Testis (tissue), 3 donors: ENCODE results near the gene SLC6A6. TPM values are rescaled to one million over a fixed set of nuclear protein-coding genes. Genes with fewer than 3 reads are reported as not detected.

ENCODE experiments used
- DNase-seq: peaks from one replicate; pipeline ENCODE4 v3.0.0-alpha.2; 2019
- H3K27ac ChIP-seq, 2 donors: fragments of 200-600 bp; sonication (generic); one replicate each; pipeline ENCODE4 v1.5.1; 2019
- H3K27me3 ChIP-seq: fragments of 200-600 bp; sonication (generic); one replicate; pipeline ENCODE4 v1.5.1; 2019
- H3K36me3 ChIP-seq: fragments of 200-600 bp; sonication (generic); one replicate; pipeline ENCODE4 v1.5.1; 2017; ENCODE audit warnings: low read depth; ENCODE audit errors: missing control alignments
- H3K4me1 ChIP-seq: fragments of 200-600 bp; sonication (generic); one replicate; pipeline ENCODE4 v1.5.1; 2019
- H3K4me3 ChIP-seq, 2 donors: fragments of 200-600 bp; sonication (generic); one replicate each; pipeline ENCODE4 v1.5.1; 2017 to 2019
- H3K9me3 ChIP-seq: fragments of 200-600 bp; sonication (generic); one replicate; pipeline ENCODE4 v1.5.1; 2017
- POLR2A ChIP-seq: fragments of 450-650 bp; IDR thresholded peaks from one replicate; pipeline ENCODE4 v1.6.1; 2017; ENCODE audit warnings: antibody characterized with exemption, mild to moderate bottlenecking, moderate library complexity
- WGBS, 2 donors: methylation state at CpG; one replicate each; pipeline ENCODE4 v1.1.5; 2018; 5-methylcytosine and 5-hydroxymethylcytosine counted together
- intact Hi-C: fragments of 100-400 bp; cut with DNase I; formaldehyde crosslinking; loops from one replicate; pipeline ENCODE4 v1.15.1; 2023; ENCODE audit warnings: low total_unique reads
- polyA plus RNA-seq: library from polyadenylated mRNA; stranded (reverse); fragments of 350-450 nt; fragmentation: Illumina TruSeq; extraction: RNeasy Lipid Tissue Mini Kit (QIAGEN cat#74804); gene quantifications from one replicate; pipeline ENCODE4 v1.2.3, GENCODE V29; 2014; ENCODE audit warnings: low read depth, low replicate concordance; ENCODE audit not compliant: insufficient read depth
- total RNA-seq, 2 donors: library from RNA; depleted of rRNA; stranded (reverse); fragments of >200 nt; gene quantifications; one replicate each; pipeline ENCODE4 v1.2.3, GENCODE V29; 2016
- TF ChIP-seq, protein P1 (sequence below), 3 experiments: fragments of 450-650 bp in 2 of 3; fragments of 200-600 bp in 1 of 3; sonication (generic) in 1 of 3; IDR thresholded peaks; one replicate each; pipeline ENCODE4 v1.5.1; 2016 to 2019; ENCODE audit warnings: antibody characterized with exemption in 3 of 3, mild to moderate bottlenecking in 2 of 3, moderate library complexity in 1 of 3

The SLC6A6 gene
- total and polyA plus RNA-seq, 3 donors from 2014 or later, result 9.7 to 14.9 (median 13.7) TPM

DNA sequence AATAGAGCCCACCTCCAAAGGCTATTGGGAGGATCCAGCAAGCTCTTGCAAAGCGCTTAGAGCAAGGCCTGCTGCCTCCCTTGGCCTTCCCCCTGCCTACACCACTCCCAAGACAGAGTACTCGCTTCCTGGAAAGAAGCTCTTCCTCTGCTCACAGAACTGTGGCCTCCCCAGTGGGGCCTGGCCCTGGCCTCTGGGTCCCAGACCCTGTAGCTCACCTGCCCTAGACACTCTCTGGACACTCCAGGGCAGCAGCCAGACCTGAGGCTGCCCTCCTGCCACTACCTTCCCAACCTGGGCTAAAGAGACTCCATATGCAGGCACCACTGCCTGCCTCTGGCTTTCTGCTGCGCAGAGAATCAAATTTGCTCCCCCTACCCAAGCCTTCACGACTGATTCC, 87.8 kb downstream of the SLC6A6 start:
- H3K9me3 ChIP-seq, result no peaks in the 10 kb centered on the region
- H3K4me1 ChIP-seq, result peaks cover 8% of the 10 kb centered on the region
- H3K36me3 ChIP-seq, result no peaks in the 10 kb centered on the region
- no peak overlapping the region for H3K27ac ChIP-seq
- WGBS, 2 donors, result 79 to 82% methylated on average over 3 to 4 of the region's 4 CpGs
- no peaks in the 10 kb centered on the region for H3K27me3 ChIP-seq
- intact Hi-C loops, result no loop called here
- TF ChIP-seq POLR2A, result no peak
- TF ChIP-seq, protein P1, sequence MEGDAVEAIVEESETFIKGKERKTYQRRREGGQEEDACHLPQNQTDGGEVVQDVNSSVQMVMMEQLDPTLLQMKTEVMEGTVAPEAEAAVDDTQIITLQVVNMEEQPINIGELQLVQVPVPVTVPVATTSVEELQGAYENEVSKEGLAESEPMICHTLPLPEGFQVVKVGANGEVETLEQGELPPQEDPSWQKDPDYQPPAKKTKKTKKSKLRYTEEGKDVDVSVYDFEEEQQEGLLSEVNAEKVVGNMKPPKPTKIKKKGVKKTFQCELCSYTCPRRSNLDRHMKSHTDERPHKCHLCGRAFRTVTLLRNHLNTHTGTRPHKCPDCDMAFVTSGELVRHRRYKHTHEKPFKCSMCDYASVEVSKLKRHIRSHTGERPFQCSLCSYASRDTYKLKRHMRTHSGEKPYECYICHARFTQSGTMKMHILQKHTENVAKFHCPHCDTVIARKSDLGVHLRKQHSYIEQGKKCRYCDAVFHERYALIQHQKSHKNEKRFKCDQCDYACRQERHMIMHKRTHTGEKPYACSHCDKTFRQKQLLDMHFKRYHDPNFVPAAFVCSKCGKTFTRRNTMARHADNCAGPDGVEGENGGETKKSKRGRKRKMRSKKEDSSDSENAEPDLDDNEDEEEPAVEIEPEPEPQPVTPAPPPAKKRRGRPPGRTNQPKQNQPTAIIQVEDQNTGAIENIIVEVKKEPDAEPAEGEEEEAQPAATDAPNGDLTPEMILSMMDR (IDR thresholded peaks at IDR 0.05), result no peak
- H3K4me3 ChIP-seq, result no peak overlapping the region
- no peak for DNase-seq

DNA sequence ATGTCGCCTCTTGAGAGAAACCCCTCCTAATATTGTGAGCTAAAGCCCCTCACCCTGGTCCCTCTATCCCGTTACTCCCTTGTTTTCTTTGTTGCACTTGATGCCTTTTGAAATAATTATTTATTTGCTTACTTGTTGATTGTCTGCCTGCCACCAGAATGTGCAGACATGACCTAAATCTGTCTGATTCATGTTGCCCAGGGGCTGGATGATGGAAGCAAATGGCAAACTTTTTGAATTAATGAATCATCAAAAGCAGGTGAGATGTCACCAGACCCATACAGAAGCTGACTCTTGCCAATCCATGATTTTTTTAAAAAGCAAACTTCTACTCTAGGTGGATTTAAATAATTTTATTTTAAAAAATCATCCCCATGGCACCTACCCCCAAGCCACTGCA, 88.4 kb downstream of the SLC6A6 start:
- no peak overlapping the region for H3K27ac ChIP-seq
- H3K4me3 ChIP-seq, result no peak overlapping the region
- H3K9me3 ChIP-seq, result no peaks in the 10 kb centered on the region
- no peaks in the 10 kb centered on the region for H3K36me3 ChIP-seq
- 88 to 95% methylated on average over 2 of the region's 2 CpGs for WGBS, 2 donors
- no peaks in the 10 kb centered on the region for H3K27me3 ChIP-seq
- intact Hi-C loops, result no loop called here
- no peak for DNase-seq
- TF ChIP-seq, protein P1 (IDR thresholded peaks at IDR 0.05), result no peak
- TF ChIP-seq POLR2A, result no peak
- peaks cover 8% of the 10 kb centered on the region for H3K4me1 ChIP-seq

DNA sequence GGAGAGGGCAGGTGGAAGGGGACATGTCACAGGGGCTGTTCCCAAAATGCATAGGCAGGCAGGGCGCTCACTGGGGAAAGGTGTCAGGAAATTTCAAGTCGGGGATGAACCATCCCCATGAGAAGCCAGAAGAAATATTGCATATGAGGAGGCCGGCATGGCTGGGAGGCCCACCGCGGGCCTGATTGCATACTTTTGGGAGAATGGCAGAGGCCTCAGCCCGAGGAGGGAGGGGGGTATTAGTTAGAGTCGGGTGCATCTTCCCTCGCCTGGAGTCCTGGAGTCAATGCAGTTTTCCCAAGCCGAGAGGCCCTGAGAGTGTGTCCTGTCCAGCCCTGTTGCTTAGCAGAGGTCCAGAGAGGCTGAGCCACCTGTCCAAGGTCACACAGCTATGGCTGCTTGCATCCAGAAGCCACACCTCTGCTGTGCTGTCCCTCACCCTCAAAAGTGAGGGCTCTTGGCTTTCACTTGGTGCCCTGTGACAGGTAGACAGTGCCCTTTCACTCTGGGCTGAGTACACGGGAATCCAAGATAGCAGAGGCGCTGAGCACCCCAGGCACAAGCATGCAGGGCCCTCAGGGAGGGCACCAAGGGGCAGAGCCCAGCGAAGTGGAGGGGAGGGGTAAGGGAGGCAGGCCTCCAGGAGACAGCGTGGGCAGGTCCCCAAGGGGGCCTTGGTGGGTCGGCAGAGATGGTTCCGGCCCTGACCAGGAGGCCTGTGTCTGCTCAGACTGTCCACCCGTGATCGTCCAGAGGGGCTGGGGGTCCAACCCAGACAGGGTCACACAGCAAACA, 89.2 kb downstream of the SLC6A6 start:
- TF ChIP-seq POLR2A, result no peak
- TF ChIP-seq, protein P1 (IDR thresholded peaks at IDR 0.05), result no peak

DNA sequence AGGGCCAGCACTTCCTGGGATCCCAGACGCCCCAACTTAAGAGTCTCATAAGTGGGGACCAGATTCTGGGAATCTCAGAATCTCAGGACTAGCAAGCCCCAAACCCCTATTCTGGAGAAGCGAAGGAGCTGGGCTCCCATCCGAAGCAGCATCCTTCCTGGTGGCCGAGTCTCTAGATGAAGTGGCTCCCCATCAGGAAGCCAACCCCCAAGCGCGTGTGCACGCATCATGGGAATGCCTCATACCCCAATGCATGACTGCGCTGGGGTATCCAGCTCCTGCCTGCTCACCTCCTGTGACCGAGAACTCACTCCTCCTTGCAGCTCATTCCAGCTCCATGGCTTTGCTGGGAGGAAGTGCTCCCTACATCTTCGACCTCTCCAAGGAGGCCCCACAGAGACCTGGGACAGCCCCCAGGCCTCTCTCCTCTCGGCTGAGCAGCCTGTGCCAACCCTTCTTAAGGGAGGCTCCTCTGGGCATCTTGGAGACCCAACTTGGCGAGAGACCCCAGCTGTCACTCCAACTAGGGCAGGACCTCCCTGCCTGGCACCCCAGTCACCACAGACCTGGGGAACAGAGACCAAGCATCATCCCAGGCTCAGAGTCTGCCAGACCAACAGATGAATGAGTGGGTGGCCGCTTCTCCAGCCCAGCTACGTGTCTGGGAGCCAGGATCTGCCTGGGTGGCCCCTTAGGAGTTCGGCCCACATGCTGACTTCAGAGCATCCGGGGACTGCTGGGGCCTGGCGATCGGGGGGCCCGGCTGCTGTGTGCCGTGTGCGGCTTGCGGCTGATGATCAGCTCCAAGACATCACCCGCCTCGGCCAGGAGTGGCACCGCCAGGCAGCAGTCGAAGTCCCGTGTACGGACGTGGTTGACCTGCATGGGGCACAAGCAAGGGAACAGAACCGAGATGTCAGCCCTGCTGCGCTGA, 90.8 kb downstream of the SLC6A6 start:
- 74 to 90% methylated on average over 9 to 31 of the region's 31 CpGs for WGBS, 2 donors
- DNase-seq, result peak; percentile 47
- TF ChIP-seq POLR2A, result no peak
- TF ChIP-seq, protein P1 (IDR thresholded peaks at IDR 0.05), result no peak
- no peaks in the 10 kb centered on the region for H3K27me3 ChIP-seq
- H3K36me3 ChIP-seq, result no peaks in the 10 kb centered on the region
- no peak overlapping the region for H3K4me3 ChIP-seq
- no peaks in the 10 kb centered on the region for H3K9me3 ChIP-seq
- intact Hi-C loops, result no loop called here
- peak overlapping the region; percentile 36 to 50 for H3K27ac ChIP-seq
- H3K4me1 ChIP-seq, result peaks cover 6% of the 10 kb centered on the region

More for the DNA sequence above, 89.2 kb downstream of the SLC6A6 start:
- WGBS, 2 donors, result 81 to 88% methylated on average over 14 to 17 of the region's 17 CpGs
- Histone ChIP-seq H3K27me3 (no peaks in the 10 kb centered on the region), H3K27ac (no peak overlapping the region), H3K4me3 (no peak overlapping the region), H3K4me1 (peaks cover 8% of the 10 kb centered on the region), H3K36me3 (no peaks in the 10 kb centered on the region), H3K9me3 (no peaks in the 10 kb centered on the region)
- intact Hi-C loops, result no loop called here
- DNase-seq, result no peak
